Measurements from ENCODE around the gene PLCL2. TPM values are rescaled to one million over a fixed set of nuclear protein-coding genes. Genes with fewer than 3 reads are reported as not detected.

The PLCL2 gene
- total RNA-seq, 1 experiment from 2014 or later: 0.07 TPM

- intact Hi-C loops (cut with micrococcal nuclease; ENCODE audit: unreplicated experiment): no loop called here
- H3K9me3 Mint-ChIP-seq (ENCODE audit: unreplicated experiment): no peaks in the 10 kb centered on the region
- no peak overlapping the region for H3K27ac Mint-ChIP-seq (ENCODE audit: unreplicated experiment)
- no peak for TF ChIP-seq CTCF (IDR thresholded peaks at IDR 0.05; ENCODE audit: insufficient read depth in 1 of 2, low read depth in 1 of 2, low read length in 1 of 2, severe bottlenecking in 1 of 2, unreplicated experiment in 1 of 2)
- H3K4me3 Mint-ChIP-seq (ENCODE audit: unreplicated experiment): no peak overlapping the region
- no peak overlapping the region for H3K4me3 ChIP-seq (ENCODE audit: low read depth, low read length)
- no peaks in the 10 kb centered on the region for H3K27me3 ChIP-seq (replicated peaks; ENCODE audit: control insufficient read depth, insufficient read depth, low read length)
- POLR2A ChIA-PET: no interaction called here
- CTCF ChIA-PET: no interaction called here
- H3K9me3 ChIP-seq: no peaks in the 10 kb centered on the region
- peaks cover 8% of the 10 kb centered on the region for H3K27me3 Mint-ChIP-seq (ENCODE audit: insufficient read depth, unreplicated experiment)
- no TSS peak for BruUV-seq (replicated peaks)
- H3K4me1 Mint-ChIP-seq (ENCODE audit: low read depth, unreplicated experiment): no peaks in the 10 kb centered on the region
- no peaks in the 10 kb centered on the region for H3K4me1 ChIP-seq
- no peaks in the 10 kb centered on the region for H3K36me3 ChIP-seq (ENCODE audit: control insufficient read depth, insufficient read depth, low read length)
- no peak for DNase-seq
- H3K36me3 Mint-ChIP-seq (ENCODE audit: insufficient read depth, unreplicated experiment): no peaks in the 10 kb centered on the region
These were observed 33.9 kb downstream of the PLCL2 start for GRCh38 chr3:16918683-16919025.

- Histone ChIP-seq H3K36me3 (ENCODE audit: control insufficient read depth, insufficient read depth, low read length) (no peaks in the 10 kb centered on the region), H3K4me1 (no peaks in the 10 kb centered on the region), H3K27me3 (replicated peaks; ENCODE audit: control insufficient read depth, insufficient read depth, low read length) (no peaks in the 10 kb centered on the region; the same call in 1 of the 2 replicates), H3K4me3 (ENCODE audit: low read depth, low read length) (no peak overlapping the region), H3K9me3 (no peaks in the 10 kb centered on the region)
- TF ChIP-seq CTCF (IDR thresholded peaks at IDR 0.05; ENCODE audit: insufficient read depth in 1 of 2, low read depth in 1 of 2, low read length in 1 of 2, severe bottlenecking in 1 of 2, unreplicated experiment in 1 of 2): no peak
- intact Hi-C loops (cut with micrococcal nuclease; ENCODE audit: unreplicated experiment): loop anchor here (10.0 kb wide), 1 partner anchor 312 kb away; no protein-coding TSS in a partner anchor
- Mint-ChIP-seq H3K4me3 (ENCODE audit: unreplicated experiment) (no peak overlapping the region), H3K27me3 (ENCODE audit: insufficient read depth, unreplicated experiment) (peaks cover 5% of the 10 kb centered on the region), H3K9me3 (ENCODE audit: unreplicated experiment) (no peaks in the 10 kb centered on the region), H3K27ac (ENCODE audit: unreplicated experiment) (no peak overlapping the region), H3K4me1 (ENCODE audit: low read depth, unreplicated experiment) (no peaks in the 10 kb centered on the region), H3K36me3 (ENCODE audit: insufficient read depth, unreplicated experiment) (no peaks in the 10 kb centered on the region)
- DNase-seq: no peak
- no TSS peak for BruUV-seq (replicated peaks)
- CTCF ChIA-PET: no interaction called here
- POLR2A ChIA-PET: no interaction called here
These were observed 38.4 kb downstream of the PLCL2 start for GRCh38 chr3:16923112-16923511.

DNA sequence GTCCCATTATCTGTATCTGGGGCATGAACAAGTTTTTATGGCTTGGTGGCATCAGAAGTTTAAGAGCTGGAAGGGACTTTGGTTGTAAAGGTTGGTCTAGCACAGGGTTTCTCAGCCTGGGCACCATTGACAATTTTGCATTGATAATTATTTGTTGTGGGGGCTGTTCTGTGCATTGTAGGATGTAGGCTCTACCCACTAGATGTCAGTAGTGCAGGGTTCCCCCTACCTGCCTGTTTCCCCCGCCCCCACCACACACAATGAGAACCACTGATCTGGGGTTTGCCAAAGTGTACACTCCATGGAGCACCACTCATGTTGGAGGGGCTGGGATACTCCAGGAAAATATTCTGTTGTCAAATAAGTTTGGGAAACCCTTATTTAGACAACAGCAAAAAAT lies 42.7 kb downstream of the PLCL2 start:
- intact Hi-C loops (cut with micrococcal nuclease; ENCODE audit: unreplicated experiment): loop anchor here (2.0 to 10.0 kb wide), 2 partner anchors 105 to 307 kb away; no protein-coding TSS in a partner anchor
- no peaks in the 10 kb centered on the region for H3K4me1 ChIP-seq
- no TSS peak for BruUV-seq (replicated peaks)
- no peaks in the 10 kb centered on the region; the same call in 1 of the 2 replicates for H3K27me3 ChIP-seq (replicated peaks; ENCODE audit: control insufficient read depth, insufficient read depth, low read length)
- DNase-seq: peak in 1 of 2 experiments; percentile 5
- TF ChIP-seq CTCF (IDR thresholded peaks at IDR 0.05; ENCODE audit: insufficient read depth in 1 of 2, low read depth in 1 of 2, low read length in 1 of 2, severe bottlenecking in 1 of 2, unreplicated experiment in 1 of 2): peak in 1 of 2 experiments; percentile 36
- ChIA-PET CTCF (no interaction called here), POLR2A (no interaction called here)
- no peak overlapping the region for H3K4me3 ChIP-seq (ENCODE audit: low read depth, low read length)
- peaks cover 8% of the 10 kb centered on the region for H3K27me3 Mint-ChIP-seq (ENCODE audit: insufficient read depth, unreplicated experiment)
- H3K9me3 Mint-ChIP-seq (ENCODE audit: unreplicated experiment): no peaks in the 10 kb centered on the region
- H3K4me3 Mint-ChIP-seq (ENCODE audit: unreplicated experiment): no peak overlapping the region
- H3K27ac Mint-ChIP-seq (ENCODE audit: unreplicated experiment): no peak overlapping the region
- H3K4me1 Mint-ChIP-seq (ENCODE audit: low read depth, unreplicated experiment): no peaks in the 10 kb centered on the region
- H3K36me3 Mint-ChIP-seq (ENCODE audit: insufficient read depth, unreplicated experiment): no peaks in the 10 kb centered on the region
- H3K9me3 ChIP-seq: no peaks in the 10 kb centered on the region
- H3K36me3 ChIP-seq (ENCODE audit: control insufficient read depth, insufficient read depth, low read length): no peaks in the 10 kb centered on the region
